ENCODE data around the gene STARD5. TPM values are rescaled to one million over a fixed set of nuclear protein-coding genes. Genes with fewer than 3 reads are reported as not detected.

The STARD5 gene, protein sequence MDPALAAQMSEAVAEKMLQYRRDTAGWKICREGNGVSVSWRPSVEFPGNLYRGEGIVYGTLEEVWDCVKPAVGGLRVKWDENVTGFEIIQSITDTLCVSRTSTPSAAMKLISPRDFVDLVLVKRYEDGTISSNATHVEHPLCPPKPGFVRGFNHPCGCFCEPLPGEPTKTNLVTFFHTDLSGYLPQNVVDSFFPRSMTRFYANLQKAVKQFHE
- total RNA-seq, result 1 to 10 TPM; 4.8 to 5.2 TPM

DNA sequence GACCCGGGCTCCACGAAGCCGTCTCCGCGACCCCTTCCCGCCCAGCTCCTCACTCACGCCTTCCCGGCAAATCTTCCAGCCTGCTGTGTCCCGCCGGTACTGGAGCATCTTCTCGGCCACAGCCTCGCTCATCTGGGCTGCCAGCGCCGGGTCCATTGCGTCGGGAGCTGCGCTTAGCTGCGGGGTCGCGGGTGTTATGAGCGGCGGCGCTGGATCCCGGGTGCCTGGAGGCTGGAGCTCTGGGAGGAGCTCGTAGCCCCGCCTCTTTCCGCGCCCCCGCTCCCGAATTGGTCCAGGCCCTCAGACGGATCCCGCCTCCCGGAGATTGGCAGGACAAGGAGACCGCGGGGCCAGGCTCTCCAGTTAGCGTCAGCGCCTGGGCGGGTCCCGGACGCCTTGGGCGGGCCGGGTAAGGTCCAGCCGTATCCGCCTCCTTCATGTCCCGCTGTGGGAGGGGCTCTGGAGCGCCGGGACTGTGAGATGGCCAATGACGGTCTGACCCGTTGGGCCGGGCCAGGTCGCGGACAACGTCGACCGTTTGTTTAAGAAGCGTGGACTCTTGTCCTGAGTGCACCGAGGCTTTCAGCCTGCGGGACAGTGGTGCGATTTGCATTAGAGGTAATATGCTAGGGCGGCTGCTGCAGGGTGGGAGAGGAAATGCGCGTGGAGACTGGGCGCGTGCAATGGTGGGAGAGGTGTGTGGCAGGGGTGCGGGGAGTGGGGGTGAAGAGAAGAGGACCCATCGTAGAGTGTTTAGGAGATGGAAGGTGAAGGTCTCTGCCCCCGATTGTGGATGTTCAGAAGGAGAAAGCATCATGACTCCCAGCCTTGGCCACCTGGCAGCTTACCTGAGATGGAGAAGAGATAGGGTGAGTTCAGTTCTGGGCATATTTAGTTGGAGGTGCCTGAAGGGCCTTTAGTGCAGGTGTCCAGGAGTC, at the start of gene STARD5:
Gene STARD5, minus strand, starts transcription at position 198 of the 938 bp plus-strand sequence. Its CDS starts 42 bp downstream, at position 156.
- Mint-ChIP-seq H3K36me3 (peaks cover 8% of the 10 kb centered on the region), H3K27me3 (no peaks in the 10 kb centered on the region), H3K27ac (peak within 1 kb of the TSS; percentile 78), H3K9me3 (ENCODE audit: low read depth) (no peaks in the 10 kb centered on the region), H3K4me1 (peaks cover 29% of the 10 kb centered on the region), H3K4me3 (peak within 1 kb of the TSS; percentile 85)
- DNase-seq (peak; percentile 98), ATAC-seq (peak; percentile 100)
- CTCF ChIA-PET, result interaction anchor here (0.6 to 3.6 kb wide), 10 partner anchors 13 to 58 kb away, joined by 3 to 20 read pairs (median 4); no protein-coding TSS in a partner anchor

DNA sequence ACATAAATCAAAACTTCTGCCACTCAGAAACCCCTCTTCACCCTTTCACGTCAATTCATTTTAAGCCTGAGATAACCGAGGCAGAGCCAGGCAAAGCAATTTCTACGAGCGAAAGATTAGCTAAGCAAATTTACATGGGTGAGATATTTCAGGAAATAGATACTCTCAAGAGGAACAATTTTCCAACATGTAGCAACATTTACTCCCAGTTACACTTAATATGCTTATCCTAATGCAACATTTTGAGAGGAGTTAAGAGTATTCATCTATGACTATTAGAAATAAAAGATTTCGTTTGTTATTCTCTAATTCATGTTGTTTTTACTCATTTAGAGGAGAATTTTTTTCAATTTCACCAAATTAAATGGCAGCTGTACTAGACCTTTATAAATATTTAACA, 49.2 kb upstream of the STARD5 start:
- DNase-seq (no peak), ATAC-seq (no peak)
- Mint-ChIP-seq H3K36me3 (no peaks in the 10 kb centered on the region), H3K9me3 (ENCODE audit: low read depth) (no peaks in the 10 kb centered on the region), H3K27me3 (peaks cover 2% of the 10 kb centered on the region), H3K27ac (no peak overlapping the region), H3K4me1 (no peaks in the 10 kb centered on the region), H3K4me3 (no peak overlapping the region)
- CTCF ChIA-PET, result interaction anchor here (1.5 kb wide), 1 partner anchor 107 kb away, joined by 5 read pairs; no protein-coding TSS in a partner anchor

DNA sequence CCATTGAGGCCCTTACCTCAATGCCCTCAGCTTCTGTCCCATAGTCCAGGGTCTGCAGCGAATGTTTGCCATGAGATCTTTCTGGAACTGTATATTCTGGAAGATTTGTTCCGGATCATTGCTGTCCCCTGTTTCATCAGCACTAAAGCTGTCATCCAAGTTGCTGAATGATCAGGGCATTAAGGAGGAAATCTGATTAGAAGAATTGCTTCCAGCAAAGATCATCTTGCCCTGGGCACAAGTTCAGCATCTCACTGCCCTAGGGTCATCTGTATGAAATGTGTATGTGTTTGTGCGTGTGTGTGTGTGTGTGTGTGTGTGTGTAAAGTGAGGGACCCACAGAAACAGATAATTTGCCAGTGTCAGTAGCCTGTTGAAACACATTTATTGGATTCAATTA, 48.6 kb upstream of the STARD5 start:
- Mint-ChIP-seq H3K36me3 (no peaks in the 10 kb centered on the region), H3K27ac (no peak overlapping the region), H3K4me3 (no peak overlapping the region), H3K4me1 (no peaks in the 10 kb centered on the region), H3K27me3 (no peaks in the 10 kb centered on the region), H3K9me3 (ENCODE audit: low read depth) (no peaks in the 10 kb centered on the region)
- ATAC-seq, result no peak
- CTCF ChIA-PET, result no interaction called here
- DNase-seq, result no peak

DNA sequence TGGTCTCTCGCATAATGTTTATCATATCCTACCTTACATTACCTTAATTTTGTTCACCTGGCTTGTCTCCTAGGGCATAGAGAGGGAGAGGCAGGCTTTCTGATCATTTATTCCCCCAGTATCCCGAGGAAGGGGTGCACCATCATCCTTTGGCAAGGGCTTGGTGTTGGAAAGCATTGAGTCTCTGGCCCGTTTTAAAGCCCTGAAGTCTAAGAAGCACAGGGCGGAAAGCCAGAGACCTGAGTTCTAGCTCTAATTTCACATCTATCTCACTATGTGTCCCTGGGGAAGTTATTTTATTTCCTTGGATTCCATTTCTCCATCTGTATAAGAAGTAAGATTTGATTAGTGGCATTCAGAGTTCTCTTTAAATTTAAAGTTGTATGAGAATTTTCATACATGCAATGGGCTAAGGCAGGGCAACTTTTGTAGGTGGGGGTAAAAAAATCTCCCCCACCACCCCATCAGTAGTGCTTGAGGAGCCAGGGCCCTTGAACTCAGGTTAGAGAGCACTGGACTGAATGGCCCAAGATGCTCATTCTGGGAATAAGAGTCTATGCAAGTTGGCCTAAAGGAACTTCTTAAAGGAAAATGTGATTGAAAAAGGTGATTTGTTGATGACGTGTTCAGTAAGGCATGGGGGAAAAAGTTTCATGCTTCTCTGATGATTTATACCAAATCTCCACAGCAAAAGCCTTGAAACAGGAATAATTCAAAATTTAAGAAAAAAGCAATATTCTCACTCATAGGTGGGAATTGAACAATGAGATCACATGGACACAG, 40.0 kb upstream of the STARD5 start:
- H3K4me1 Mint-ChIP-seq, result no peaks in the 10 kb centered on the region
- H3K27ac Mint-ChIP-seq, result no peak overlapping the region
- H3K4me3 Mint-ChIP-seq, result no peak overlapping the region
- H3K27me3 Mint-ChIP-seq, result no peaks in the 10 kb centered on the region
- H3K36me3 Mint-ChIP-seq, result no peaks in the 10 kb centered on the region
- H3K9me3 Mint-ChIP-seq (ENCODE audit: low read depth), result no peaks in the 10 kb centered on the region
- DNase-seq (no peak), ATAC-seq (no peak)
- CTCF ChIA-PET, result no interaction called here

DNA sequence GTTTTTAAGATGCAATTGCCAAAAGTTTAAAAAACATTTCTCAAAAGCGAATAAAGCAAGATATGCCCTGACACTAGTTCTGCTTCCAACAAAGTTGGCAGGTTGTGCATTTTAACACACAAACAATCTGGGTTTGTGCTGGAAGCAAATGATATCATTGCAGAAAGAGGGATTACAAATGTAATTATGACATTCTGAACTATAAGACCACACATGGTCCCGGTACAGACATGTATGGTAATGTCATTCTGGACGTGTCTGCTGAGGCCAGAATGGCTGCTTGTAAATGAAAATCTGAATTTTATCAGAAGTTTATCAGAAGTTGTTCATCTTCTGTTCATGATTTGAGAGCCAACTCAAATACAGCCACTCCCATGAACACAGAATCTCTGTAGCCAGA, 39.3 kb upstream of the STARD5 start:
- Mint-ChIP-seq H3K4me1 (no peaks in the 10 kb centered on the region), H3K9me3 (ENCODE audit: low read depth) (no peaks in the 10 kb centered on the region), H3K27ac (no peak overlapping the region), H3K4me3 (no peak overlapping the region), H3K27me3 (no peaks in the 10 kb centered on the region), H3K36me3 (no peaks in the 10 kb centered on the region)
- CTCF ChIA-PET, result no interaction called here
- no peak for ATAC-seq
- no peak for DNase-seq

DNA sequence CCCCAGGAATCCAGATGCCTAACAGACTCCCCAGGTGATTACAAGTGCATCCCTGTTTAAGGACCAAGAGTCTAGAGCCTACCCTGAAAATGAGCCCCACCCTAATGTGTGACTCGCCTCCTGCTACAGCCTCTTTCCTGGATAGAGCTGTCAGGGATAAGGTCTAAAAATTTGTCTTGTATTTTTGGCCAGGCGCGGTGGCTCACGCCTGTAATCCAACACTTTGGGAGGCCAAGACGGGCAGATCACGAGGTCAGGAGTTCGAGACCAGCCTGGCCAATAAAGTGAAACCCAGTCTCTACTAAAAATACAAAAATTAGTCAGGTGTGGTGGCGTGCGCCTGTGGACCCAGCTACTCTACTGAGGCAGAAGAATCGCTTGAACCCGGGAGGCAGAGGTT, 38.8 kb upstream of the STARD5 start:
- Mint-ChIP-seq H3K4me1 (no peaks in the 10 kb centered on the region), H3K27me3 (no peaks in the 10 kb centered on the region), H3K9me3 (ENCODE audit: low read depth) (no peaks in the 10 kb centered on the region), H3K4me3 (no peak overlapping the region), H3K27ac (no peak overlapping the region), H3K36me3 (no peaks in the 10 kb centered on the region)
- DNase-seq (no peak), ATAC-seq (no peak)
- CTCF ChIA-PET, result no interaction called here

DNA sequence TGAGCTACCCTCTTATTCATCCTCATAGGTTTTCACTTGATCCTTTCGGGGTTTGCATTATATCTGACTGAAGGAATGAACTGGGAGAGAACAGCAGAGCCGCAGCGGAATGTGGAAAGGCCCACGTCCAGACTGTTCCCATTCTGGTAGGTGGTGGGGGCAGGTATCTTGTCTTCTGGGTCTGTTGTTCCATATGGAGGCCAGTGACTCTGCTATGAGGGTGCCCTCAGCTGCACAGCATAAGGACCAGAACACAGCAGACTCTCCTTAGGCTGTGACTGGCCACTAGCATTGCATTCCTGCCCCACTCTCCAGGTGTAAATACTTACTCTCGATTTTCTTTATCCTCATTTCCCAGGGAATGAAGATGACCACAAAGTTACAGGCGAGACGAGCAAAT, 38.0 kb upstream of the STARD5 start:
- no peaks in the 10 kb centered on the region for H3K27me3 Mint-ChIP-seq
- no peaks in the 10 kb centered on the region for H3K4me1 Mint-ChIP-seq
- no peaks in the 10 kb centered on the region for H3K9me3 Mint-ChIP-seq (ENCODE audit: low read depth)
- ATAC-seq (no peak), DNase-seq (no peak)
- no peaks in the 10 kb centered on the region for H3K36me3 Mint-ChIP-seq
- no peak overlapping the region for H3K4me3 Mint-ChIP-seq
- CTCF ChIA-PET, result interaction anchor here (1.1 kb wide), 1 partner anchor 96 kb away, joined by 4 read pairs; no protein-coding TSS in a partner anchor
- H3K27ac Mint-ChIP-seq, result no peak overlapping the region

DNA sequence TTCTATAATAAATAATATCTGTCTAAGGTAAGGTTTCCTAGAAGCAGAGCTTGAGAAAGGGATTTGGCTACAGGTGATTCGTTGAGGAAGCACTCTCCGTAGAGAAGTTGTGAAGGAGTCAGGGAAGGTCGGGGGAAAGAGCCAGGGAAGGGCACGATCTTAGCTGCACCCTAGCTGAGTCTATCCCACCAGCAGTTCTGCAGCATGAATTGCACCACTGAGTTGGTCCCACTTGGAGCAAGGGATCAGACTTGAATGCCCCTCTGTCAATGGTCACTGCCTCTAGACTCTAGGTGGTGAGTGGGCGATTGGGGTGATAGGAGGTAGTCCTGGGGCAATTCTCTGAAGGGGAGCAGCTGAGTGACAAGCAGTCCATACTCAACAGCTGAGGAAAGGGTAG, 36.5 kb upstream of the STARD5 start:
- ATAC-seq, result no peak
- Mint-ChIP-seq H3K4me1 (no peaks in the 10 kb centered on the region), H3K27ac (no peak overlapping the region), H3K4me3 (no peak overlapping the region), H3K9me3 (ENCODE audit: low read depth) (no peaks in the 10 kb centered on the region), H3K27me3 (peaks cover under 1% of the 10 kb centered on the region), H3K36me3 (no peaks in the 10 kb centered on the region)
- CTCF ChIA-PET, result interaction anchor here (0.6 kb wide), 1 partner anchor 276 kb away, joined by 3 read pairs; no protein-coding TSS in a partner anchor
- DNase-seq, result no peak

DNA sequence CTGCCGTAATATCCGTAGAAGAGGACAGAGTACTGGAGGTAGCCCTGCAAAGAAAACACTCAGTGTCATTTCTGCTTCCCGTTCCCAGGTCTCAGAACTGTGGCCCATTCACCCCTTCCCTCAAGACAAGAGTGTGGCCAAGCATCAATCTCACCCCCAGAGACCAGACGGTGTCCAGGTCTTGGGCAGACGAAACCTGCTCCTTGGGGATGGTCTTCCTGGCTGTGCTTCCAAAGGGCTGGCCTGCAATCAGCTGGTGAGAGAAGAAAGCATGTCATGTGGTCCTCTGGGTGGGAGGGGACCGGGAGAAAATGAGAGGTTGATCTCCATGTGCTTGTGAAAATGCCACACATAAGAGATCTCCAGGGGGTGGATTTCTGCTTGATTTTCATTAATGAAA, 34.3 kb upstream of the STARD5 start:
- H3K27me3 Mint-ChIP-seq, result peaks cover 3% of the 10 kb centered on the region
- H3K36me3 Mint-ChIP-seq, result no peaks in the 10 kb centered on the region
- H3K4me1 Mint-ChIP-seq, result no peaks in the 10 kb centered on the region
- H3K9me3 Mint-ChIP-seq (ENCODE audit: low read depth), result no peaks in the 10 kb centered on the region
- DNase-seq (no peak), ATAC-seq (no peak)
- H3K4me3 Mint-ChIP-seq, result no peak overlapping the region
- no peak overlapping the region for H3K27ac Mint-ChIP-seq
- CTCF ChIA-PET, result interaction anchor here (1.0 to 1.6 kb wide), 2 partner anchors 83 to 92 kb away, joined by 4 to 6 read pairs; no protein-coding TSS in a partner anchor

DNA sequence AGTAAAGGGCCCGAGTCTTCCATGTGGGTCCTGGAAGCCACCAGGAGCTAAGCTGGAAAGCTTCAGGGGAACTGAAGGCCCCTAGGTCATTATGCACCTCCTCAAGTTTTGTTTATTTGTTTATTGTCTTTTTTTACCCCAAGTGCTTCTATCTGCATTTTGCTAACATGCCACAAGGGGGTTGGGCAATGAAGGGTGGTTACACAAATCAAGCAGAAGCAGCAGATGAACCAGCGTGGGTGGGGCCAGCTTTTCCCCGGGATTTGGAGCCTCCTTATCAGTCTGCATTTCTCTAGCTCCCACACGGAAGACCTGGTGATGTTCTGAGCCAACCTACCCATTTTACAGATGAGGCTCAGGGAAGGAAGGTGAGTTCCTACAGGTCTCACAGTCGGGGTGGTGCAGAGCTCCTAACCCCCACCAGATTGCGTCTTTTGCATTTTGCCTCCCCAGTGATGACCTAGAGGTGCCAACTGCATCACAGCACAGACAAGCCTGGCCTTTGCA, 33.3 kb upstream of the STARD5 start:
- Mint-ChIP-seq H3K27me3 (peaks cover 3% of the 10 kb centered on the region), H3K4me3 (no peak overlapping the region), H3K9me3 (ENCODE audit: low read depth) (no peaks in the 10 kb centered on the region), H3K4me1 (no peaks in the 10 kb centered on the region), H3K27ac (no peak overlapping the region), H3K36me3 (no peaks in the 10 kb centered on the region)
- DNase-seq (no peak), ATAC-seq (no peak)
- CTCF ChIA-PET, result interaction anchor here (1.0 to 1.6 kb wide), 2 partner anchors 82 to 91 kb away, joined by 4 to 6 read pairs; no protein-coding TSS in a partner anchor

DNA sequence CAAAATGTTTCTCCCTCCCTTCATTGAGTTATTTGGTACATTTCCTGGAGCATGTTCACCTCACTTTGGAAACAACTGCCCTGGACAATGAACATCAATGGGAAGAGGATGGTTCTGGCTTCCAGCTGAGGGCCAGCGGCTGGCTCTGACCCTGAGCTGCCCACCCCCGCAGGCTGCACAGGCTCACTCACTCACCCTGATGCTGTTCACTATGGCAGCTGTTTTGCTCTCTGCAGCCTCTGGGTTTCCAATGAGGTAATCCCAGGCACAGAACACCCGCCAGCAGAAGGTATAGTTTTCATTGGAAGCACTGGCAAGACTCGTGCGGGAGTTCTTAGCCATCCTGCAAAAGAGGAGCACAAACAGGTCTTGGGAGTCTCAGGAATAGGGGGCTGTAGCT, 32.3 kb upstream of the STARD5 start:
- H3K9me3 Mint-ChIP-seq (ENCODE audit: low read depth), result no peaks in the 10 kb centered on the region
- CTCF ChIA-PET, result no interaction called here
- DNase-seq (no peak), ATAC-seq (no peak)
- no peak overlapping the region for H3K4me3 Mint-ChIP-seq
- H3K4me1 Mint-ChIP-seq, result no peaks in the 10 kb centered on the region
- no peak overlapping the region for H3K27ac Mint-ChIP-seq
- peaks cover 3% of the 10 kb centered on the region for H3K27me3 Mint-ChIP-seq
- no peaks in the 10 kb centered on the region for H3K36me3 Mint-ChIP-seq

DNA sequence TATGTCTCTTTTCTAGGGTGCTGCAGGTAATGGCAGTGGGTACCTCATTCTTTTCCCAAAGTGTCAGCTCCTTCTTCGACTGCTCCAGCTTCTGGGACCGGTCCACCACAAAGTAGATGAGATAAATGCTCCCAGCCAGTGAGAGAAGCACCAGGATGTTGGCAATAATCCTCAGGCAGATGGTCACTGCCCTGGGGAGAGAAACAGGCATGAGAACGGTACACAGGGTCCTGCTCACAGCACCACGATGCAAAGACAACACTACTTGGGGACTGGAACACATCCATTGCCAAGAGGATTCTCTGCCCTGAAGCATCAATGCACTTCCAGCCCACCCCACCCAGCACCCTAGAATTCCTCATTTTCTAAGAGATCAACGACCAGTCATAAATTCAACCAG, 27.7 kb upstream of the STARD5 start:
- no peak overlapping the region for H3K4me3 Mint-ChIP-seq
- H3K4me1 Mint-ChIP-seq, result peaks cover under 1% of the 10 kb centered on the region
- no peak for DNase-seq
- peaks cover 11% of the 10 kb centered on the region for H3K27me3 Mint-ChIP-seq
- H3K36me3 Mint-ChIP-seq, result no peaks in the 10 kb centered on the region
- no peak for ATAC-seq
- CTCF ChIA-PET, result no interaction called here
- no peaks in the 10 kb centered on the region for H3K9me3 Mint-ChIP-seq (ENCODE audit: low read depth)
- no peak overlapping the region for H3K27ac Mint-ChIP-seq

DNA sequence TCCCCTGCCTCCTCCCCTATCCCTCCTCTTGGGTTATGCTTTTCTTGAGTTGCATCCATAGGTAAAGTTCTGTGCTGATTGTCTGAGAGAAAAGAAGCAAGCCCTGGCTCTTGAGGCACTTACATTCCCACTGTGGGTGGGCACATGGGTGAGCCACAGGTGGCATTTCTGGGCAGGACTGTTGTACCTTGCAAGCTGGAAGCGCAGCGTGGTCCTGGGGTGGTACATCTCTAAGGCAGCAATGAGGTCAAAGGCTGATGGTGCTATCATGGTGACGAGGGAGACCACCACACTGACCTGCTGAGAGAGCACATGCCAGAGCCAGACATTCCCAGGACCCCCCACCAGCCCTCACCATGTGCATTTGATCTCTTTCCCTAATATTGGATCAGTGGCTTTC, 25.3 kb upstream of the STARD5 start:
- H3K27ac Mint-ChIP-seq, result no peak overlapping the region
- DNase-seq (no peak), ATAC-seq (no peak)
- H3K27me3 Mint-ChIP-seq, result peaks cover 8% of the 10 kb centered on the region
- CTCF ChIA-PET, result no interaction called here
- no peaks in the 10 kb centered on the region for H3K9me3 Mint-ChIP-seq (ENCODE audit: low read depth)
- H3K4me3 Mint-ChIP-seq, result no peak overlapping the region
- H3K36me3 Mint-ChIP-seq, result no peaks in the 10 kb centered on the region
- peaks cover 3% of the 10 kb centered on the region for H3K4me1 Mint-ChIP-seq
